ENCODE measurements around the gene MLPH. TPM values are rescaled to one million over a fixed set of nuclear protein-coding genes. Genes with fewer than 3 reads are reported as not detected.

MLPH gene
- total and polyA plus RNA-seq, 2 of the 13 experiments (the other 11 are each of a cell fraction or from before 2014, with no cell fraction given), result 0.12 TPM; not detected in 1

- TF ChIP-seq IKZF4 (CRISPR knock-in tag; IDR thresholded peaks at IDR 0.05; ENCODE audit: borderline replicate concordance, low read depth, not compliant biosample characterization), result no peak
- TF ChIP-seq RBM39 (IDR thresholded peaks at IDR 0.05; ENCODE audit: low read depth, low read length, poor library complexity, severe bottlenecking), result no peak
- peak; percentile 88 for TF ChIP-seq ESRRA (CRISPR knock-in tag; IDR thresholded peaks at IDR 0.05; ENCODE audit: low read depth)
- peak; percentile 84 for TF ChIP-seq ZNF276 (CRISPR knock-in tag; IDR thresholded peaks at IDR 0.05; ENCODE audit: low read depth)
- TF ChIP-seq KLF16 (CRISPR knock-in tag; IDR thresholded peaks at IDR 0.05), result peak in 1 of 2 experiments; percentile 61; a peak in 1 of 4 replicates
- TF ChIP-seq ZNF17 (CRISPR knock-in tag; IDR thresholded peaks at IDR 0.05), result no peak
- TF ChIP-seq NR3C1 (CRISPR knock-in tag; IDR thresholded peaks at IDR 0.05), result no peak
- peak; percentile 18; the same call in 1 of the 2 replicates for TF ChIP-seq ZNF451 (CRISPR knock-in tag; IDR thresholded peaks at IDR 0.05)
- no peak for TF ChIP-seq LRRFIP1 (CRISPR knock-in tag; conservative IDR thresholded peaks at IDR 0.05)
- no peak for TF ChIP-seq ZNF121 (CRISPR knock-in tag; IDR thresholded peaks at IDR 0.05)
- TF ChIP-seq ZFP36L1 (CRISPR knock-in tag; IDR thresholded peaks at IDR 0.05), result 0 out of 2 replicates have a peak, but pooled peaks have one; percentile 73
- 0 out of 2 replicates have a peak, but pooled peaks have one; percentile 51 for TF ChIP-seq ZNF563 (CRISPR knock-in tag; IDR thresholded peaks at IDR 0.05)
- TF ChIP-seq MLXIP (CRISPR knock-in tag; IDR thresholded peaks at IDR 0.05; ENCODE audit: borderline replicate concordance), result no peak
- no peak for TF ChIP-seq KLF12 (CRISPR knock-in tag; IDR thresholded peaks at IDR 0.05; ENCODE audit: borderline replicate concordance)
- TF ChIP-seq ZNF143 (CRISPR knock-in tag; IDR thresholded peaks at IDR 0.05), result no peak
- peak; percentile 81 for TF ChIP-seq ZNF710 (CRISPR knock-in tag; IDR thresholded peaks at IDR 0.05; ENCODE audit: borderline replicate concordance)
- peak; percentile 39; the same call in 1 of the 2 replicates for TF ChIP-seq KLF11 (CRISPR knock-in tag; IDR thresholded peaks at IDR 0.05)
- TF ChIP-seq ZNF792 (CRISPR knock-in tag; IDR thresholded peaks at IDR 0.05), result peak; percentile 69; the same call in 1 of the 2 replicates
Measured at GRCh38 chr2:237601453-237602116, 114.5 kb downstream of the MLPH start (continued).
